Hepatocyte (in vitro differentiated cells): Measurements from ENCODE around the gene IRS2. TPM values are rescaled to one million over a fixed set of nuclear protein-coding genes. Genes with fewer than 3 reads are reported as not detected.

Experiments
- DNase-seq: peaks from one replicate; pipeline ENCODE4 v3.0.0-alpha.2; 2016; ENCODE audit warnings: low spot score
- H2AFZ ChIP-seq: fragments of 200-600 bp; sonication (generic); 2 replicates; pipeline ENCODE4 v1.6.0; 2016; ENCODE audit warnings: antibody characterized with exemption, mild to moderate bottlenecking
- H3K27ac ChIP-seq: fragments of 200-600 bp; sonication (generic); 2 replicates; pipeline ENCODE4 v1.5.1; 2016; ENCODE audit warnings: mild to moderate bottlenecking
- H3K27me3 ChIP-seq: fragments of 200-600 bp; sonication (generic); 2 replicates; pipeline ENCODE4 v1.6.1; 2016
- H3K36me3 ChIP-seq: fragments of 200-600 bp; sonication (generic); replicated peaks from 2 replicates; pipeline ENCODE4 v1.5.1; 2016; ENCODE audit warnings: low read depth; ENCODE audit not compliant: insufficient read depth
- H3K4me1 ChIP-seq: fragments of 200-600 bp; sonication (generic); 2 replicates; pipeline ENCODE4 v1.5.1; 2016; ENCODE audit warnings: mild to moderate bottlenecking, moderate library complexity; ENCODE audit not compliant: insufficient read depth
- H3K4me2 ChIP-seq: fragments of 200-600 bp; sonication (generic); 2 replicates; pipeline ENCODE4 v1.6.0; 2016
- H3K4me3 ChIP-seq: fragments of 200-600 bp; sonication (generic); 2 replicates; pipeline ENCODE4 v1.5.1; 2016; ENCODE audit warnings: mild to moderate bottlenecking
- H3K79me2 ChIP-seq: fragments of 200-600 bp; sonication (generic); 2 replicates; pipeline ENCODE4 v1.6.0; 2017; ENCODE audit warnings: mild to moderate bottlenecking
- H3K9me2 ChIP-seq: fragments of 200-600 bp; sonication (generic); replicated peaks from 2 replicates; pipeline ENCODE4 v1.6.0; 2017; ENCODE audit warnings: mild to moderate bottlenecking; ENCODE audit not compliant: insufficient read depth
- H3K9me3 ChIP-seq: fragments of 200-600 bp; sonication (generic); 2 replicates; pipeline ENCODE4 v1.5.1; 2016; ENCODE audit warnings: low read depth, mild to moderate bottlenecking
- H4K20me1 ChIP-seq: fragments of 200-600 bp; sonication (generic); 2 replicates; pipeline ENCODE4 v1.6.0; 2016; ENCODE audit warnings: mild to moderate bottlenecking; ENCODE audit not compliant: insufficient read depth, poor library complexity, severe bottlenecking
- CTCF ChIP-seq: fragments of 200-600 bp; sonication (generic); IDR thresholded peaks from 2 replicates; pipeline ENCODE4 v1.5.1; 2016; ENCODE audit warnings: antibody characterized with exemption, mild to moderate bottlenecking; ENCODE audit not compliant: poor library complexity
- EZH2 ChIP-seq: fragments of 200-600 bp; sonication (generic); IDR thresholded peaks from 2 replicates; pipeline ENCODE4 v1.6.1; 2016; ENCODE audit warnings: antibody characterized with exemption, mild to moderate bottlenecking, borderline replicate concordance
- EZH2phosphoT487 ChIP-seq: fragments of 200-600 bp; sonication (generic); IDR thresholded peaks from one replicate; pipeline ENCODE4 v1.6.1; 2018; ENCODE audit warnings: antibody characterized with exemption, mild to moderate bottlenecking, low read depth, moderate library complexity; ENCODE audit not compliant: unreplicated experiment, severe bottlenecking
- WGBS: methylation state at CpG from one replicate; pipeline ENCODE4 v1.1.6; 2016; ENCODE audit warnings: low lambda C conversion rate; ENCODE audit errors: missing lambda C conversion rate; 5-methylcytosine and 5-hydroxymethylcytosine counted together
- polyA plus RNA-seq: library from polyadenylated mRNA; unstranded; fragments of >200 nt; fragmentation: Nextera tagmentation; extraction: Ambion mirVana; gene quantifications from 2 replicates; pipeline ENCODE4 v1.2.1, GENCODE V29; 2016
- total RNA-seq: library from RNA; depleted of rRNA; stranded (reverse); fragments of >200 nt; gene quantifications from 2 replicates; pipeline ENCODE4 v1.2.3, GENCODE V29; 2014

Gene IRS2
- total and polyA plus RNA-seq, 2 experiments from 2014 or later: 19.4 to 26.4 TPM

- Histone ChIP-seq H3K4me3 (no peak overlapping the region), H3K79me2 (peaks cover 75% of the 10 kb centered on the region), H3K9me3 (no peaks in the 10 kb centered on the region), H3K27me3 (no peaks in the 10 kb centered on the region), H3K4me1 (no peaks in the 10 kb centered on the region), H3K9me2 (no peaks in the 10 kb centered on the region), H4K20me1 (peaks cover 78% of the 10 kb centered on the region), H2AFZ (no peak overlapping the region), H3K27ac (no peak overlapping the region), H3K4me2 (no peak overlapping the region), H3K36me3 (peaks cover 4% of the 10 kb centered on the region)
- WGBS: 66% methylated on average over 3 of the region's 3 CpGs
- no peak for DNase-seq
- TF ChIP-seq CTCF (no peak), EZH2phosphoT487 (no peak), EZH2 (no peak)
Observed at GRCh38 chr13:109759609-109760008, 26.8 kb downstream of the IRS2 start.

- no peak for DNase-seq
- H3K9me3 ChIP-seq: no peaks in the 10 kb centered on the region
- no peak overlapping the region for H2AFZ ChIP-seq
- 93% methylated on average over 15 of the region's 15 CpGs for WGBS
- H3K9me2 ChIP-seq: no peaks in the 10 kb centered on the region
- H3K27ac ChIP-seq: no peak overlapping the region
- peaks cover 72% of the 10 kb centered on the region for H4K20me1 ChIP-seq
- no peaks in the 10 kb centered on the region for H3K27me3 ChIP-seq
- no peak overlapping the region for H3K4me3 ChIP-seq
- H3K4me2 ChIP-seq: no peak overlapping the region
- no peaks in the 10 kb centered on the region for H3K4me1 ChIP-seq
- H3K79me2 ChIP-seq: peaks cover 69% of the 10 kb centered on the region
- TF ChIP-seq EZH2: no peak
- TF ChIP-seq EZH2phosphoT487: no peak
- no peak for TF ChIP-seq CTCF
- H3K36me3 ChIP-seq: peaks cover 4% of the 10 kb centered on the region
Observed at GRCh38 chr13:109758937-109759480, 27.4 kb downstream of the IRS2 start.

- no peak for TF ChIP-seq CTCF
- TF ChIP-seq EZH2: no peak
- no peak for TF ChIP-seq EZH2phosphoT487
- H3K4me2 ChIP-seq: no peak overlapping the region
- no peak for DNase-seq
- H3K36me3 ChIP-seq: peaks cover 8% of the 10 kb centered on the region
- H2AFZ ChIP-seq: no peak overlapping the region
- H3K79me2 ChIP-seq: peaks cover 47% of the 10 kb centered on the region
- H4K20me1 ChIP-seq: peaks cover 53% of the 10 kb centered on the region
- H3K9me2 ChIP-seq: no peaks in the 10 kb centered on the region
- no peaks in the 10 kb centered on the region for H3K9me3 ChIP-seq
- H3K4me3 ChIP-seq: no peak overlapping the region
- WGBS: 82% methylated on average over 5 of the region's 5 CpGs
- no peaks in the 10 kb centered on the region for H3K4me1 ChIP-seq
- H3K27ac ChIP-seq: no peak overlapping the region
- H3K27me3 ChIP-seq: no peaks in the 10 kb centered on the region
Observed at GRCh38 chr13:109756778-109757177, 29.6 kb downstream of the IRS2 start.
